Renal cortex interstitium (tissue), 15 donors: Measurements from ENCODE around the gene ZNF496. TPM values are rescaled to one million over a fixed set of nuclear protein-coding genes. Genes with fewer than 3 reads are reported as not detected.
"Not testable (repeated sequence)": the region's sequence is repeated elsewhere in the genome, so short reads cannot be mapped to it uniquely, and the experiment has no call there.

Experiments
- DNase-seq, 11 donors: peaks; one replicate each; pipeline ENCODE4 v3.0.0-alpha.2; 2013; ENCODE audit warnings: low read depth in 9 of 11, low spot score in 4 of 11; ENCODE audit errors: extremely low read depth in 1 of 11
- long read RNA-seq, 16 experiments: transcript quantifications; one replicate each; lab custom pipeline, GENCODE V29; 2026
- polyA plus RNA-seq, 3 donors: library from polyadenylated mRNA; unstranded; fragments of 120-200 nt; gene quantifications; one replicate each; pipeline ENCODE4 v1.2.1, GENCODE V29; 2013; ENCODE audit not compliant: insufficient read length in 3 of 3

Gene ZNF496
- polyA plus RNA-seq: 10 to 100 TPM; 36.6 to 44.8 (median 39.3) TPM
- long read RNA-seq, donor 1, full-length matches to known transcripts: 1 of 6 reads
- long read RNA-seq, donor 1, partial matches to known transcripts: 5 of 6 reads
- long read RNA-seq, donor 1, other reads (novel, unspliced or antisense): 0 of 6 reads
- long read RNA-seq, donor 2, full-length matches to known transcripts: 5 of 10 reads
- long read RNA-seq, donor 2, partial matches to known transcripts: 5 of 10 reads
- long read RNA-seq, donor 2, other reads (novel, unspliced or antisense): 0 of 10 reads
- long read RNA-seq, donor 3, full-length matches to known transcripts: 3 of 3 reads
- long read RNA-seq, donor 3, partial matches to known transcripts: 0 of 3 reads
- long read RNA-seq, donor 3, other reads (novel, unspliced or antisense): 0 of 3 reads
- long read RNA-seq, donor 4, full-length matches to known transcripts: 2 of 8 reads
- long read RNA-seq, donor 4, partial matches to known transcripts: 0 of 8 reads
- long read RNA-seq, donor 4, other reads (novel, unspliced or antisense): 6 of 8 reads
- long read RNA-seq, donor 5: 0 reads
- long read RNA-seq, donor 6, full-length matches to known transcripts: 9 of 27 reads
- long read RNA-seq, donor 6, partial matches to known transcripts: 18 of 27 reads
- long read RNA-seq, donor 6, other reads (novel, unspliced or antisense): 0 of 27 reads
- long read RNA-seq, donor 7, full-length matches to known transcripts: 3 of 3 reads
- long read RNA-seq, donor 7, partial matches to known transcripts: 0 of 3 reads
- long read RNA-seq, donor 7, other reads (novel, unspliced or antisense): 0 of 3 reads
- long read RNA-seq, donor 8, full-length matches to known transcripts: 7 of 15 reads
- long read RNA-seq, donor 8, partial matches to known transcripts: 0 of 15 reads
- long read RNA-seq, donor 8, other reads (novel, unspliced or antisense): 8 of 15 reads
- long read RNA-seq, donor 9, full-length matches to known transcripts: 4 of 9 reads
- long read RNA-seq, donor 9, partial matches to known transcripts: 0 of 9 reads
- long read RNA-seq, donor 9, other reads (novel, unspliced or antisense): 5 of 9 reads
- long read RNA-seq, donor 10, full-length matches to known transcripts: 3 of 3 reads
- long read RNA-seq, donor 10, partial matches to known transcripts: 0 of 3 reads
- long read RNA-seq, donor 10, other reads (novel, unspliced or antisense): 0 of 3 reads
- long read RNA-seq, donor 11, full-length matches to known transcripts: 1 of 7 reads
- long read RNA-seq, donor 11, partial matches to known transcripts: 0 of 7 reads
- long read RNA-seq, donor 11, other reads (novel, unspliced or antisense): 6 of 7 reads
- long read RNA-seq, donor 12, full-length matches to known transcripts: 2 of 2 reads
- long read RNA-seq, donor 12, partial matches to known transcripts: 0 of 2 reads
- long read RNA-seq, donor 12, other reads (novel, unspliced or antisense): 0 of 2 reads
- long read RNA-seq, donor 13, full-length matches to known transcripts: 12 of 32 reads
- long read RNA-seq, donor 13, partial matches to known transcripts: 12 of 32 reads
- long read RNA-seq, donor 13, other reads (novel, unspliced or antisense): 8 of 32 reads
- long read RNA-seq, donor 14, full-length matches to known transcripts: 2 of 2 reads
- long read RNA-seq, donor 14, partial matches to known transcripts: 0 of 2 reads
- long read RNA-seq, donor 14, other reads (novel, unspliced or antisense): 0 of 2 reads
- long read RNA-seq, donor 15, full-length matches to known transcripts: 3 of 3 reads
- long read RNA-seq, donor 15, partial matches to known transcripts: 0 of 3 reads
- long read RNA-seq, donor 15, other reads (novel, unspliced or antisense): 0 of 3 reads
- long read RNA-seq, donor 16, full-length matches to known transcripts: 7 of 44 reads
- long read RNA-seq, donor 16, partial matches to known transcripts: 19 of 44 reads
- long read RNA-seq, donor 16, other reads (novel, unspliced or antisense): 18 of 44 reads

DNA sequence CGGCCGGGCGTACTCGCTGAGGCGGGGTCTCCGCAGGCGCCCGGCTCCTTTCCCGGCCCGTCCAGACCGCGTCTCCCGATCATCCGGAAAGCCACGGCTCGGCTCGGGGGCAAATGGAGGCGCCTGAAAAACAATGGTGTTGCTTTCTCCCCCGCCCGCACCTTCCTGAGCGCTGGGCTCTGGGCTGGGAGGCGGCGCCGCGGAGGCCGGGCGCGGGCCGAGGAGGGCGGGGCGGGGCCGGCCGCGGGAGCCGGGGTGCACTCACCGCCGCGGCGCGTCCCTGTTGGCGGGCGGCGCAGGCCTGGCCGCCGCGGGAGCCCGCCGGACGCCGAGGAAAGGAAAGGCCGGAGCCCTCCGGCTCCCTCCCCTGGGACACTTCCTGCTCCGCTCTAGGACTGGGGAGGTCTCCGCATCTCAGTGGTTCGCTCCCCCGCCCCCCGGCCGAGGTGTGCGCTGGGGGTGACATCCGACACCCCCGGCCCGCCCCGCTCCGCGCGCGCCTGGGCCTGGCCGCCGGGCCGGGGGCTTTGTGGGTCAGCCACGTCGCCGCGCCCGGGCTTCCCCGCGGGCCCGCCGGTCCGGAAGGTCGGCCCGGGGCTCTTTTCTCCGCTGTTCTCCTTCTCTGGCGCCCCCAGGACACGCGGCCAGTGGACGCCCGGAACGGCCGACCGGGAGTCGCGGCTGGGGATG is at the start of gene ZNF496:
TSS of gene ZNF496 (minus strand) at position 343 of the 690 bp plus-strand sequence. CDS start 2,289 bp downstream, outside the sequence.
- DNase-seq: peak; percentile 67 to 88 (median 80)

DNA sequence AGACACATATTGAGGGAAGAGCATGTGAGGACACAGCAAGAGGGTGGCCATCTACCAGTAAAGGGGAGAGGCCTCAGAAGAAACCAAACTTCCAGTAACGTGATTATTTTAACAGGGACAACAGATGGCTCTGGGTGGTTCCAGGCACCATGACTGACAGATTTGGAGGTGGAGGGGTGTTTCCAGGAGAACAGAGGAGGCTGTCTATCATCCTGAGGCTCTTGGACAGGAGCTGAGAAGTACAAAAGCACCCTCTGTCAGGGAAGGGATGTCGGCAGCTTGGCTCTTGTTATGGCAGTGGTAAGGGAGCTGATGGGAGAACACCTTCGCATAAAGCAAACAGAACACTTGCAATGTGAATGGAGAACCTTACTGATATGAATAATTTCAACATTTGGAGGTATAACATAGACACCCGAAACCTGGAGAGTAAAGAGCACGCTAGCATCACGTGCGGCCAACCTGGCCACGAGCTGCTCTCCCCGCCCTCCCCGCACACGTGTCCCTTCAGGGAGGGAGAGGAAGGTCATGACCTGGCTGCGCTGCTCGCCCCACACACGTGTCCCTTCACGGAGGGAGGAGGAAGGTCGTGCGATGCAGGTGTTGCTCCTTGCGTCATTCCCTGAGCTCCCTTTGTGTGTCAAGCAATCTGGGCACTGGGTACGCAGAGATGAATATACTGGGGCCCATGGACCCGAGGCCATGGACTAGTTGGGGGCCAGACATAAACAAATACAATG is 46.8 kb upstream of the ZNF496 start:
- no peak for DNase-seq

DNA sequence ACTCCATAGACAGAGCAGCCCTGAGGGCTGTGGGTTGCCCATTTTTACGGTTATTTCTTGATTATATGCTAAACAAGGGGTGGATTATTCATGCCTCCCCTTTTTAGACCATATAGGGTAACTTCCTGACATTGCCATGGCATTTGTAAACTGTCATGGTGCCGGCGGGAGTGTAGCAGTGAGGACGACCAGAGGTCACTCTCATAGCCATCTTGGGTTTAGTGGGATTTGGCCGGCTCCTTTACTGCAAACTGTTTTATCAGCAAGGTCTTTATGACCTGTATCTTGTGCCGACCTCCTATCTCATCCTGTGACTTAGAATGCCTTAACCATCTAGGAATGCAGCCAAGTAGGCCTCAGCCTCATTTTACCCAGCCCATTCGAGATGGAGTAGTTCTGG is 46.0 kb upstream of the ZNF496 start:
- not testable (repeated sequence) for DNase-seq

- DNase-seq: no peak
Measured at GRCh38 chr1:247376659-247377058, 45.0 kb upstream of the ZNF496 start.

DNA sequence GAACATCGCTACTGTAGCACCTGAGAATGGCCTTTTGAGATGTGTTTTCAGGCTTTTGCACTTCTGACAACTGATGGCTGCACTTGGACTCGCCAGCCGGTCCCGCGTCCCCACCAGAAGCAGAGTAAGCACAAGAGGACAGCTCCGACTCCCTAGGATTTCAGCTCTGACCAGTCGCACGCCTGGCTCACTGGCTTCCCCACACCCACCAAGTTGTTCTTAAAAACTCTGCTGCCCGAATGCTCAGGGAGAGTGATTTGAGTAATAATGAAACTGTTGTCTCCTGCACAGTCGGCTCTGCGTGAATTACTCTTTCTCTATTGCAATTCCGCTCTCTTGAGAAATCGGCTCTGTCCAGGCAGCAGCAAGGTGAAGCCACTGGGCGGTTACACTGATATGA is 44.1 kb upstream of the ZNF496 start:
- DNase-seq: no peak

- not testable (repeated sequence) for DNase-seq
Measured at GRCh38 chr1:247374651-247375334, 43.1 kb upstream of the ZNF496 start.

DNA sequence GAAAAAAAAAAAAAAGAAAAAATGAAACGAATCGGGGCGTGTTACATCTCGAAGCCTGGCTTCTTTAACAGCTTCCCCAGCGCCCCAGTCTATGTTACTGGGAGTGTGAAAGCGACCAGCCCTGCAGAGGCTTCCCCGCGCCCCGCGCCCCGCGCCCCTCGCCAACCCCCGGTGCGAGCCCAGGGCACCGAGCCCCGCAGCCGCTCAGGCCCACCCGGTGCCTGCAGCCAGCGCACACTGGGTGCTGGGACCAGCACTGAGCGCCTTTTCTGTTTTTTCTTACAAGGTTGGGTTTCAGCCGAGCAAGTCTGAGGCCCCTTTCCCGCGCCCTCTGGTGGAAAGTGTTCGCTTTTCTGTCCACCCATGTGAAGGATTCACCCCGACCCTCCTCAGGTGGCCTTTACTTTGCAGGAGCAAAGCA is 42.1 kb upstream of the ZNF496 start:
- DNase-seq: peak in 1 of 11 donors; percentile 46

- DNase-seq: no peak
Measured at GRCh38 chr1:247371801-247372259, 40.2 kb upstream of the ZNF496 start.

DNA sequence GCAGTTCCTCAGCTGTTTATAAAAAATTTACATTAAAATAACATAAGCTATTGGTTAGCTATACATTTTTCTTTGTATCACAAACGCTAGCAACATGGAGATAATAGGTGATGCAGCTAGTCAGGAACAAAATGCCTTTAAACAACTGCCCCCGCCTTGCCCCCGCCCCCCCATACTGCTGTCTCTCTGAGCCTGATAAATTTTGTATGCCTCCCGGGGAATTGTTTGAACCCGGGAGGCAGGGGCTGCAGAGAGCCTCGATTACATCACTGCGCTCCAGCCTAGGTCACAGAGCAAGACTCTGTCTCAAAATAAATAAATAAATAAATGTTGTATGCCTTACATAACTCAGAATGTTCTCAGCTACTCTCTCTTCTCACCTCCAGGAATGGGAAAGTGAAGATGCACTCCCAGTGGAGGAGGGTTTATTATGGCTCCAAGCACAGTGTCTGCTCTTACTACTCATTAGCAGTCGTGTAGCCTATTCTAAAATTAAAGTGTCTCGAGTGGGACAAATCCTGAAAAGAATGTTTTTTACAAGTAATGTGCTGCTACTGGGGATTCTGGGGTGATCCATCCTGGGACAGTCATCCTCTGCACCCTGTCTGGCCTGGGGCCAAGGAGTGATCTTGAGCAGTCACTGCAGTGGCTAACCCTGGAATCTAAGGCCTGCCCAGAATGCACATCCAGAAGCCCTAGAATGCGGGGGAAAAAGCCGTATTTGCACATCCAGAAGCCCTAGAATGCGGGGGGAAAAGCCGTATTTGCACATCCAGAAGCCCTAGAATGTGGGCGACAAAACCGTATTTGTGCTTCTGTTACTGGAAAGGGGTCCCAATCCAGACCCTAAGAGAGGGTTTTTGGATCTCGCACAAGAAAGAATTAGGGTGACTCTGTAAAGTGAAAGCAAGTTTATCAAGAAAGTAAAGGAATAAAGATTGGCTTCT is 39.4 kb upstream of the ZNF496 start:
- no peak for DNase-seq

GRCh38 chr1:247368490-247369145 is 37.0 kb upstream of the ZNF496 start:
- no peak for DNase-seq

GRCh38 chr1:247367786-247368422 is 36.2 kb upstream of the ZNF496 start:
- no peak for DNase-seq

GRCh38 chr1:247366926-247367645 is 35.4 kb upstream of the ZNF496 start:
- no peak for DNase-seq

DNA sequence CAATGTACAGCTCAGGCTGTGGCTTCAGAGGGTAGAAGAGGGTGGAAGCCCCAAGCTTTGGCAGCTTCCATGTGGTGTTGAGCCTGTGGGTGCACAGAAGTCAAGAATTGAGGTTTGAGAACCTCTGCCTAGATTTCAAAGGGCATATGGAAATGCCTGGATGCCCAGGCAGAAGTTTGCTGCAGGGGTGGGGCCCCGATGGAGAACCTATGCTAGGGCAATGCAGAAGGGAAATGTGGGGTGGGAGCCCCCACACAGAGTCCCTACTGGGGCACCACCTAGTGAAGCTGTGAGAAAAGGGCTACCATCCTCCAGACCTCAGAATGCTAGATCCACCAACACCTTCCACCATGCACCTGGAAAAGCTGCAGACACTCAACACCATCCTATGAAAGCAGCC is 34.7 kb upstream of the ZNF496 start:
- not testable (repeated sequence) for DNase-seq
